HEK293 (cell line): ENCODE data around the gene ZSCAN31.

Source experiments
- CTCF ChIA-PET: fragments of 350-600 bp; formaldehyde crosslinking; extraction: SDS; loops from one replicate; lab custom pipeline; 2021; ENCODE audit warnings: antibody characterized with exemption; lab: Yijun Ruan, JAX
- POLR2A ChIA-PET: fragments of 300-600 bp; formaldehyde crosslinking; extraction: SDS; loops from one replicate; lab custom pipeline; 2020; ENCODE audit warnings: antibody characterized with exemption, inconsistent platforms; lab: Yijun Ruan, JAX
- H3K27ac ChIP-seq: fragments of 200-500 bp; sonication (Bioruptor generic); 2 replicates; pipeline ENCODE4 v1.5.1; 2014; ENCODE audit warnings: low read depth, low read length, control low read depth, inconsistent platforms; ENCODE audit errors: extremely low read depth
- H3K36me3 ChIP-seq, 2 experiments: fragments of 200-500 bp in 1 of 2; sonication (Bioruptor generic) in 1 of 2; 1 replicate in 1 of 2; 2 replicates in 1 of 2; pipeline ENCODE4 v1.5.1; 2014 to 2017; ENCODE audit warnings: inconsistent platforms in 2 of 2, low read length in 2 of 2; ENCODE audit not compliant: control insufficient read depth in 2 of 2, insufficient read depth in 1 of 2
- H3K4me1 ChIP-seq: fragments of 200-500 bp; sonication (Bioruptor generic); 2 replicates; pipeline ENCODE4 v1.5.1; 2014; ENCODE audit warnings: mild to moderate bottlenecking, low read length, inconsistent platforms; ENCODE audit not compliant: control insufficient read depth, insufficient read depth
- H3K4me3 ChIP-seq: 2 replicates; pipeline ENCODE4 v1.5.1; 2011; ENCODE audit warnings: low read depth, mild to moderate bottlenecking, control low read depth, low read length, moderate library complexity
- H3K9me3 ChIP-seq: fragments of 200-500 bp; sonication (Bioruptor generic); 2 replicates; pipeline ENCODE4 v1.5.1; 2014; ENCODE audit warnings: low read depth, low read length, inconsistent platforms; ENCODE audit not compliant: control insufficient read depth, insufficient read depth
- PRDM1 ChIP-seq: fragments of 450-650 bp; formaldehyde crosslinking; IDR thresholded peaks from 2 replicates; pipeline ENCODE4; 2016; ENCODE audit warnings: missing biosample characterization, missing genetic modification characterization
- ZNF174 ChIP-seq: fragments of 450-650 bp; formaldehyde crosslinking; IDR thresholded peaks from 2 replicates; pipeline ENCODE4 v1.5.0; 2017; ENCODE audit warnings: missing biosample characterization, mild to moderate bottlenecking, missing genetic modification characterization
- ZNF23 ChIP-seq: fragments of 450-650 bp; formaldehyde crosslinking; IDR thresholded peaks from 2 replicates; pipeline ENCODE4 v1.5.1; 2016; ENCODE audit warnings: missing biosample characterization, missing genetic modification characterization, borderline replicate concordance
- ZNF37A ChIP-seq: fragments of 450-650 bp; IDR thresholded peaks from 2 replicates; pipeline ENCODE4 v1.5.1; 2018; ENCODE audit warnings: missing biosample characterization, missing genetic modification characterization
- ZNF624 ChIP-seq: fragments of 450-650 bp; formaldehyde crosslinking; IDR thresholded peaks from 2 replicates; pipeline ENCODE4 v1.5.1; 2017; ENCODE audit warnings: missing biosample characterization, missing genetic modification characterization

ZSCAN31 gene

GRCh38 chr6:28274888-28275287, 61.1 kb downstream of the ZSCAN31 start:
- Histone ChIP-seq H3K27ac (no peak overlapping the region), H3K4me1 (no peaks in the 10 kb centered on the region), H3K9me3 (no peaks in the 10 kb centered on the region), H3K4me3 (no peak overlapping the region), H3K36me3 (peaks cover 28 to 65% of the 10 kb centered on the region in 2 experiments)
- CTCF ChIA-PET, result interaction anchor here (1.3 kb wide), 1 partner anchor 81 kb away, joined by 4 read pairs; no protein-coding TSS in a partner anchor
- POLR2A ChIA-PET, result interaction anchor here (1.3 to 1.7 kb wide), 2 partner anchors 8 to 61 kb away, joined by 4 to 7 read pairs; partner anchors contain the start of gene ZSCAN26
- TF ChIP-seq ZNF37A (tag by site-specific recombination), result no peak
- TF ChIP-seq ZNF23 (tag by site-specific recombination), result no peak
- no peak for TF ChIP-seq ZNF624 (tag by site-specific recombination)
- no peak for TF ChIP-seq ZNF174 (tag by site-specific recombination)
- TF ChIP-seq PRDM1 (tag by site-specific recombination), result peak; percentile 97
